Hepatic stellate cell (primary cell): ENCODE data around the gene WFDC8.
A peak's percentile ranks its signal among the peaks of the same experiment; 100 is the strongest.
"Not testable (repeated sequence)": the region's sequence is repeated elsewhere in the genome, so short reads cannot be mapped to it uniquely, and the experiment has no call there.

ENCODE experiments used
- DNase-seq: peaks from one replicate; pipeline ENCODE4 v3.0.0; 2011; ENCODE audit warnings: low spot score

WFDC8 gene

GRCh38 chr20:45579184-45579583 lies at the start of gene WFDC8:
Gene WFDC8 (minus strand): TSS chr20:45579284. CDS start chr20:45579247, 37 bp downstream.
- no peak for DNase-seq

GRCh38 chr20:45626540-45626939 lies 47.5 kb upstream of the WFDC8 start:
- no peak for DNase-seq

GRCh38 chr20:45621593-45621992 lies 42.5 kb upstream of the WFDC8 start:
- no peak for DNase-seq

- no peak for DNase-seq
Observed at GRCh38 chr20:45617591-45617990, 38.5 kb upstream of the WFDC8 start.

GRCh38 chr20:45612314-45612713 lies 33.2 kb upstream of the WFDC8 start:
- DNase-seq, result no peak

- DNase-seq, result no peak
Observed at GRCh38 chr20:45611054-45611453, 32.0 kb upstream of the WFDC8 start.

- no peak for DNase-seq
Observed at GRCh38 chr20:45607810-45608209, 28.7 kb upstream of the WFDC8 start.

- no peak for DNase-seq
Observed at GRCh38 chr20:45595235-45595634, 16.2 kb upstream of the WFDC8 start.

- DNase-seq, result no peak
Observed at GRCh38 chr20:45593498-45593897, 14.4 kb upstream of the WFDC8 start.

- peak; percentile 5 for DNase-seq
Observed at GRCh38 chr20:45592574-45593189, 13.6 kb upstream of the WFDC8 start.

GRCh38 chr20:45589725-45590124 lies 10.6 kb upstream of the WFDC8 start:
- no peak for DNase-seq

- no peak for DNase-seq
Observed at GRCh38 chr20:45588800-45589199, 9.7 kb upstream of the WFDC8 start.

GRCh38 chr20:45585986-45586385 lies 6.9 kb upstream of the WFDC8 start:
- DNase-seq, result not testable (repeated sequence)

GRCh38 chr20:45584294-45584693 lies 5.2 kb upstream of the WFDC8 start:
- DNase-seq, result not testable (repeated sequence)

- no peak for DNase-seq
Observed at GRCh38 chr20:45583502-45583901, 4.4 kb upstream of the WFDC8 start.

- no peak for DNase-seq
Observed at GRCh38 chr20:45581702-45582101, 2.6 kb upstream of the WFDC8 start.

- no peak for DNase-seq
Observed at GRCh38 chr20:45578231-45578630, 853 bp downstream of the WFDC8 start.

GRCh38 chr20:45576995-45577394 lies 2.1 kb downstream of the WFDC8 start:
- DNase-seq, result no peak

GRCh38 chr20:45575931-45576330 lies 3.2 kb downstream of the WFDC8 start:
- DNase-seq, result no peak

- DNase-seq, result not testable (repeated sequence)
Observed at GRCh38 chr20:45569650-45570049, 9.4 kb downstream of the WFDC8 start.

- DNase-seq, result no peak
Observed at GRCh38 chr20:45564760-45565276, 14.3 kb downstream of the WFDC8 start.

GRCh38 chr20:45555198-45555597 lies 23.9 kb downstream of the WFDC8 start:
- no peak for DNase-seq

GRCh38 chr20:45552456-45552855 lies 26.6 kb downstream of the WFDC8 start:
- no peak for DNase-seq

GRCh38 chr20:45550765-45551164 lies 28.3 kb downstream of the WFDC8 start:
- no peak for DNase-seq
